HG02870 (cell line): Measurements from ENCODE around the gene LMLN.
"Not testable (repeated sequence)": the region's sequence is repeated elsewhere in the genome, so short reads cannot be mapped to it uniquely, and the experiment has no call there.

Experiments used
- ATAC-seq: cut with Tn5 transposase; IDR thresholded peaks from one replicate; pipeline ENCODE4 v1.9.1; 2021; ENCODE audit warnings: mild to moderate bottlenecking, moderate library complexity; ENCODE audit not compliant: unreplicated experiment

LMLN gene

DNA sequence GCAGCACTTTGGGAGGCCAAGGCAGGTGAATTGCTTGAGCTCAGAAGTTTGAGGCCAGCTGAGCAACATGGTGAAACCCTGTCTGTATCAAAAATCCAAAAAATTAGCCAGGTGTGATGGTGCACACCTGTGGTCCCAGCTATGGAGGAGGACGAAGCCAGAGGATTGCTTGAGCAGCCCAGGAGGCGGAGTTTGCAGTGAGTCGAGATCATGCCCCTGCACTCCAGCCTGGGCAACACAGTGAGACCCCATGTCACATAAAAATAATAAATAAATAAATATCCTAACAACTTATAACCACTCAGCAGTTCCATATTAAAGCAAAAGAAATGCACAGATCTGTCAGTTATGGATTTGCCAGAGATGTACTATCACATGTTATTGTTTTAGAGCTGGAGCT lies 62.6 kb downstream of the LMLN start:
- ATAC-seq: no peak

DNA sequence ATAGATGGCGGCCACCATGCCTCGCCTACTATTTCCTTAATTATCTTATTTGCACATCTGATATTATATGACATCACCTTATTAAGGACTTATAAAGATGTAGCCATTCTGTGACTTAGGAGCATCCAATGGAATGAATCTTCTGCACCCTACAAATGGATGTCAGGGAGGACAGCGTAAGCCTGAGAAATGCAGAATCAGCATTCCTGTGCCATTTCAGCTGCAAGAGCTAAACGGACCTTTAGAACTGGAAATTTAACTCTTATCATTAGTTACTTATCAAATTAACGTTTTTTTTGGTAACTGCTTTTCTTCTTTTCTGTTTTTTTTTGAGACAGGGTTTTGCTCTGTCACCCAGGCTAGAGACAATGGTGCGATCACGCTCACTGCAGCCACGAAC lies 65.6 kb downstream of the LMLN start:
- no peak for ATAC-seq

DNA sequence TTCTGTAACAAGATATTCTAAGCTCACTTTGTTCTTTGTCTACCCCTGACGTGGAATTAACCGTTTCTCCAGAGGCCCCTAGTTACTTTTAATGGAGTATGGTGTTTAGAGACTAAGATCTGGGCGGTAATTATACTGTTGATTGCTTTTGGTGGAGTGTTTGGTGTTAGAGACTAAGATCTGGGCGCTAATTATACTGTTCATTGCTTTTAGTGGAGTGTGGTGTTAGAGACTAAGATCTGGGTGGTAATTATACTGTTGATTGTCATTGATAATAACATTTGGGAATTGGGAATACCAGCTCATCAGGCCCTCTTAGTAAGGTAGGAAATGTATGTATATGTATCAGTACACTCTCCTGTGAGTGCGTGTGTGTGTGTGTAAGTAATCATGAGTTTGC lies 66.6 kb downstream of the LMLN start:
- no peak for ATAC-seq

DNA sequence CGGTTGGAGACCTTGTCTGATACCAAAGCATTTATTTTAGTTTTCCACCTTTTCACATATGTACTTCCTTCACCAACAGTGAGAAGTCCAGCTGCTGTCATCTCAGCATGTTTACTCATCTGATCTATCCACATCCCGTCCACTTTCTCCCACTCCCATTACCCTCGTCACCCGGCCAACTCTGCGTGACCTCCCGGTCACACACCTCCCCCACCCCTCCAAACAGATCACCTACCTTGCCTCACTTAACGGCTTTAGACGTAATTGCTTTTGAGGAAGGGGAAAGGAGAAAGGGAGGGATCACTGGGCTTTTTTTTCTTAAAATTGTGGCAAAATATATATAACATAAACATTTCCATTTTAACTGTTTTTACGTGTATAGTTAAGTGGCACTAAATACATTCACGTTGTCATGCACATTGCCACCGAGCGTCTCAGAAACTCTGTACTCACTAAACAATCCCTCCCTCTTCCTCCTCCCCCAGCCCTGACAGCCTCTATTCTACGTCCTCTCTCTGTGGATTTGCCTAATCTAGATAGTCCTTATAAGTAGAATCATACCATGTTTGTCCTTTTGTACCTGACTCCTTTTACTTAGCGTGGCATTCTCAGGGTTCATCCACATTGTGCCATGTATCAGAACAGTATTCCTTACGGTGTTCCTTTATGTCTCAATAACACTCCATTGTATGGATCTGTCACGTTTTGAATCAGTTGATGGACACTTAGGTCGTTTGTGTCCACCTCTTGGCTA lies 67.2 kb downstream of the LMLN start:
- no peak for ATAC-seq

DNA sequence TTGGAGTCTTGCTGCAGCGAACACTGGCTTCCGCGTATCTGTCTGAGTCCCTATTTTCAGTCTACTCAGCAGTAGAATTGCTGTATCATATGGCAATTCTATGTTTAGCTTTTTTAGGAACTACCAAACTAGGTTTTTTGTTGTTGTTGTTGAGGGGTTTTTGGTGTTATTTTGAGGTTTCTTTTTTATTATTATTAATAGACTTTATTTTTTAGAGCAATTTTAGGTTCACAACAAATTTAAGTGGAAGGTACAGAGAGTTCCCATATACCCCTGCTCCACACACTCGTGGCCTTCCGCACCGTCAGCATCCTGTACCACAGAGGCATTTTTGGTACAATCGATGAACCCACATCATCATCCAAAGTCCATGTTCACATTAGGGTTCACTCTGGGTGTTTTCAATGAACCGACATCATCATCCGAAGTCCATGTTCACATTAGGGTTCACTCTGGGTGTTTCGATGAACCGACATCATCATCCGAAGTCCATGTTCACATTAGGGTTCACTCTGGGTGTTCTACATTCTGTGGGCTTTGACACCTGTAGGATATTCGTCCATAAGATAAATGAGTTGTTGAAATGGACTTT lies 67.9 kb downstream of the LMLN start:
- no peak for ATAC-seq

DNA sequence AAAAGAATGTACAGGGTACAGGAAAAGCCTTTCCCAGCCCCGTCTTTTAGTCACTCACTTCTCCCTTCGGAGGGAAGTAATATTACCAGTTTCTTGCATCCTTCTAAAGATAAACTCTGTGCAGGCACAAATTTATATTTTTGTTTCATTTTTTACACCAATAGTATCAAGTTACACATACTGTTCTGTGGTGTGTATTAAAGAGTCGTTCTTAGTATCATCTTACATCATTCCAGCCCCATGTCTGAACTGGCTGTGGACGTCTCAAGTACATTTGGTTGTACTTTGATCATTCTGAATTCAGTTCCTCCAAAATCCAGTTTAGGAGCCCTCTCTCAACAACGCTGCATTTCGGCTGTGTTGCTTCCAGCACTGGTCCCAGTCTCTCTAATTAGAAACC lies 68.7 kb downstream of the LMLN start:
- ATAC-seq: no peak

DNA sequence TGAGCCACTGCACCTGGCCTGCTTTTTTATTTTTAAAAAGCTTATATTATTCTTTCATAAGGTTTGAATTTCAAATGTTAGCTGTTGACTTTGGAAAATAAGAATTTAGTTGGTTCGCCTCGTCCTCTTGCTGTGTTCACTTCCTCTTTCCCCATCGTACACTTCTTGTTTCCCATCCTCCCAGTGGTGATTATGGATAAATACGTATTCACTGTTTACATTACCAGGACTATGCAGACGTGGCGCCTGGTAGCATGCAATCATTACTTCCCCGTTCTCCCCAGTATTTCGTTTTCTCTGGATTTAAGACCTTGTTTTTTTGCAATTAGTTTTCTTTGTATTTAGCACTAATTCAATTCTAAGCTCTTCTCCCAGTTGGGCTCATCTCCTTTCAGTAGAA lies 70.1 kb downstream of the LMLN start:
- ATAC-seq: no peak

DNA sequence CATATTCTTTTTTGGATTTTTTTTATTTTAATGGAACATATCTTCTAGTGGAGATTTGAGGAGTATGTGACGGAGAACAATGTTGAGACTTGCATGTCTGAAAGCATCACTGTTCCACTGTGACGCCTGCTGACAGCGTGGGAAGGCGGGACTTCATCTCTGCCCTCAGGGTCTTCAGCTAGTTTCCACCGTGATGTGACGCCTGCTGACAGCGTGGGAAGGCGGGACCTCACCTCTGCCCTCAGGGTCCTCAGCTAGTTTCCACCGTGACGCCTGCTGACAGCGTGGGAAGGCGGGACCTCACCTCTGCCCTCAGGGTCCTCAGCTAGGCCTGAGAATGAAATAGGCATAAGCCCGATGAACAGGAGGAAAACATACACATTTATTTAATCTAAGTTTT lies 70.7 kb downstream of the LMLN start:
- no peak for ATAC-seq

DNA sequence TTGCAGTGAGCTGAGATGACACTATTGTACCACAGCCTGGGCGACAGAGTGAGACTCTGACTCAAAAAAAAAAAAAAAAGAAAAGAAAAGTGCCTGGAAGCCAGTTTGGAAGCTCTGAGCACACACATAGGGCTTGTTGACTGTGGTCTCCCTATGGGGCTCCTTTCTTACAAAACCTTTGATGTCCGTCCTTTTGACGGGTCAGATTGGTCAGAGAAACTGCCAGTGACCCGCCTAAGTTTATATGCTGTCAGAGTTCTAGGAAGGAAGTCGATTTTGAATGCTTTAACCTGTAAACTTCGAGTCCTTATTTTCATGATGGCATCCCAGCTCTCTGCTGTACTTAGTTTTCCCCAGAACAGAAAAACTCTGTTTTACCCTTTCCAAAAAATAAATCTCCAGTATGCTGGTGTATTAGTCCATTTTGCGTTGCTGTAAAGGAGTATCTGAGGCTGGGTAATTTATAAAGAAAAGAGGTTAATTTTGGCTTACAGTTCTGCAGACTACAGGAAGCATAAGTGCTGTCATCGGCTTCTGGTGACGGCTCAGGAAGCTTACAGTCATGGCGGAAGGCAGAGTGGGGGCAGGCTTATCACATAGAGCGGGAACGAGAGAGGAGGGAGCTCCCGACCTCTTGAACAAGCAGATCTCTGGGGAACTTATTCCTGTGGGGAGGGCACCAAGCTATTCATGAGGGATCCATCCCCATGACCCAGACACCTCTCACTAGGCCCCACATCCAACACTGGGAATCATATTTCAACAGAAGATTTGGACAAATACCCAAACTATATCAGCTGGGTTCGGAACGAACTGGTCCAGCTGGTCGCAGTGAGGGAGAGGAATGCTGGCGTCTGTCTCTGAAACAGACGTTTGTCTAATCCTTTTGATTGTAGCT lies 72.3 kb downstream of the LMLN start:
- ATAC-seq: no peak

DNA sequence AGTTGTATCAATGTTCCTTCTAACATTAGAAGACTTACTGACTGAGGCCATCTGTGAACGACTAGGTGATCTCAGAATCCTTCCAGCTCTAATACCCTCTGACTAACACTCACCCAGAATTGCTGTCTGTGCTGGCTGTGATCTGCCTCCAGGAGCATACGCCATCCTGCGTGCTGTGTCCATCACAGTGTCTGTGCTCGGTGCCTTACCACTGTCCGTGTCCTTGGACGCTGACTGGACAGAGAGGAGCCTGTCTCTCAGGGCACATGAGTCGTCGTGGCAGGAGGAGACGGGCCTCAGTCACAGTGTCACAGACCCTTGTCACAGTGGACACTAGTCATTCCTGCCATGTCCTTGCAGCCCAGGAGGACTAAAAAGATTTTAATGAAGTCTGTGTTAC lies 83.1 kb downstream of the LMLN start:
- no peak for ATAC-seq

DNA sequence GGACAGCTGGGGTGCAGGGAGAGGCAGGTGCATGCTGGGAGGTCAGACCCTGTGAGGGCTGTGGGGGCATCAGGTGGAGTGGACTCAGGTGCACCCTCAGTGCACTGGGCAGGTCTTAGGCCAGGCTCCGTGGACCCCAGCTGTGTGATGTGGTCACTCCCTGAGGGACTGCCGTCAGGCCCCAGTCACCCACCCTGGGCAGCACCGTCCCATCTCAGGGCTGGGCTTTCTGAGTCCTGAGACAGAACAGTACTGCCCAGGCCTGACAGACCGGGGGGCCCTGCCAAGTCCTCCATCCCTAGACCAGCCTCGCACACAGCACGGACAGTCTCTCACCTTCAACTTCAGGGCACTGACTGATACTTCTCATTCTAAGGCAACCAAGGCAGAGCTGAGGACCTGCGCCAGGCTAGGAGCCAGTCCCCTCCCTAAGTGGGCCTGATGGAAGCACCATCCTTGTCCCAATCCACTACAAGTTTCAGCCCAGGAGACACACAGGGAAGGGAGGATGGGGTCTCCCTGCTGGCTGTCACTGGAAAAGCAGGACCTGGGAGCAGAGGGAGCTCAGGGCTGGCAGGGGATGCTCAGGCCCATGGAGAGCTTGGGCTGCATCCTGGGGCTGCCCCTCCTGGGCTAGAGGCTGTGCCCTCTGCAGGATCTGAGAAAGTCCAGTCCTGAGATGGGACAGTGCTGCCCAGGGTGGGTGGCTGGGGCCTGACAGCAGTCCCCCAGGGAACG lies 86.3 kb downstream of the LMLN start:
- ATAC-seq: no peak

DNA sequence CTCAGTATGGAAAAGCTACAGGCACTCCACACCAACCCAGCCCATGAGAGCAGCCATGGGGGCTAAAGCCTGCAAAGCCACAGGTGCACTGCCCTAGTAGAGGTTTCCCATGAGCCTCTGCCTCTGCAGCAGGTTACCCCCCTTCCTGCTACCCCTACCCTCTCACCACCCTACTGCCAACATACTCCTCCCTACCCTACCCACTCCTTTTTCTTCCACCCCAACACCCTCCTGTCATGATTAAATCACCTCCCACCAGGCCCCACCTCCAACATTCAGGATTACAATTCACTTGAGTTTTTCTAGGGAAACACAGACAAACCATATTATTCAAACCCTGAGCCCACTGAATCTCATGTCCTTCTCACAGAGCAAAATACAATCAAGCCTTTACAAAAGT lies 88.4 kb downstream of the LMLN start:
- ATAC-seq: no peak

DNA sequence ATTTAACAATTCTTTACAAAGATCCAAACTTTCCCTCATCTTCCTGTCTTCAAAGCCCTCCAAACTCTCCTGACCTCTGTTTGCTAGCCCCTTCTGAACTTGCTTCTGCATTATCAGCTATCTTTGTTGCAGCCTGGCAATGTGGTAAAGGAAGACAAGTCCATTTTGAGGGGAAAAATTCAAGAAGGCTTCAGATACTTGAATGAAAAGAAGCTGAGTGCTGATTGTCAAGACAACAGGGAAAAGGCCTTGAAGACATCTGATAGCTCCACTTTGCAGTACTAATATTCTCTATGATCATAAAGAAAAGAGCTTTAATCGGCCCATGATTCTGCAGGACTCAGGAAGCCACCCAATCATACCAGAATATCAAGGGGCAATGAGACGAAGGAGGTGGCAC lies 91.8 kb downstream of the LMLN start:
- no peak for ATAC-seq

DNA sequence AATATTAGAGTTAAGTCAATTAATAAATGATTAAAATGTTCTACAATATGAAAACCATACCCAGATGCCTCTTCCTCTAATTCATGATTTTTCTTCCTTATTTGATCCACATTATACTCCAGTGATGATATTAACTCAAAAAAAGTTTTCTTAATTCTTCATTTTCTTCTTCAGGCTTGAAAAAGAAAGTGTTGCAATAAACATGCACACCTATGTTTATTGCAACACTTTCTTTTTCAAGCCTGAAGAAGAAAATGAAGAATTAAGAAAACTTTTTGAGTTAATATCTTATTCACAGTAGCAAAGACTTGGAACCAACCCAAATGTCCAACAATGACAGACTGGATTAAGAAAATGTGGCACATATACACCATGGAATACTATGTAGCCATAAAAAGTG lies 93.4 kb downstream of the LMLN start:
- not testable (repeated sequence) for ATAC-seq

DNA sequence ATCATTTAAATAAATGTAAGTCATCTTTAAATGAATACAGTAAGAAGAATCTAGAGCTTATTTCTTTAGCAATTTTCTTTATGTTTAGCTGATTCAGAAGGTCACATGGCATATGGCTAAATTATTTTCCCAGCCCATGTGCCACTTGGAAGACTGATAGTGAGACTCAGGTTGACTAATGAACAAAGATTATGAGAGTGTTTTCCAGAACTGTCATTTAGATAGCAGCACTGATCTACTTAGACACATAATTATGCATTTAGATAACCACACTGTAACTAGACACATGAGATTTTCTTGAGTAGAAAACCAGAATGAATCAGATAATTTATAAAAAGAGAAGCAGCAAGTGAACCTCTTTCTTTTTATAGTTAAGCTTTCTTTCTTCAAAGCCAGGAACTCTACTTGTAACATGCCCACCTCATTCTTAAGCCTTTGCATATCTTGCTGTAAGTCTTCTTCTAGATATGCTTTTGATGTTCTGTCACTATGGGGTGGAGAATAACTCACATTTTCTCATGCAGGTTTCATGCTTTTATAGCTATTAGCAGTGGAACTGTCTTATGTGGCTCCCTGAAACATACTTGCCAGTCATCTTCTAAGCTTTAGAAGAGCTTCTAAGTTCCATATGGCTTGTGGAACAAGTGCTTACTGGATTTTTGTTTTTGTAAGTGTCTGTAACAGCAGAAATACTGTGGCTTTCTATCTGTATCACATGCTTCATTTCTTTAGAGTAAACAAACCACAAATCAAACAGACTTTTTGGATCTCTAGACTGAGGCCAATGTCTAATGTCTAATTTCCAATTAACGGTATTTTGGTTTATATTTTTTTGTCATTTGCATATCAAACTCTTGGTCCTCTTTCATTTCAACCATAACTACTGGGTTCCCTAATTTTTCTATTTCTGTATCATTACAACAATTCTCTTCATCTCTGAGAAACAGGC lies 101.4 kb downstream of the LMLN start:
- ATAC-seq: no peak

DNA sequence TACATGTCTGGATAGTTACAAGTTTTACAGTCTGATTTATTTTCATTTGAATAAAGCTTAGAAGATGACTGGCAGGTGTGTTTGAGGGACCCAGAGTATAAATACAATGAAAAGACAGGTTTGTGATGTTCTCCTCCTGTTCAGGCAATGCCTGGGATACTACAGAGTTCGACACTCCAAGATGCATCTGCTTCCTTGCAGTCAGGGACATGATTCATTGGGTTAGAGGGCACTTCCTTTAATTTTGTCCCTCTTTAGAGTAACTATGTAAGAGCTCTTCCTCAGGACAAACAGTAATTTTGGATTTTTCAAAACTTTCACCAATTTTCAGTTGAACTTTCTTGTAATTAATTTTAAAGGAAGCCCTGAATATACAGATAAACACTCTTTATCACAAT lies 102.0 kb downstream of the LMLN start:
- no peak for ATAC-seq

DNA sequence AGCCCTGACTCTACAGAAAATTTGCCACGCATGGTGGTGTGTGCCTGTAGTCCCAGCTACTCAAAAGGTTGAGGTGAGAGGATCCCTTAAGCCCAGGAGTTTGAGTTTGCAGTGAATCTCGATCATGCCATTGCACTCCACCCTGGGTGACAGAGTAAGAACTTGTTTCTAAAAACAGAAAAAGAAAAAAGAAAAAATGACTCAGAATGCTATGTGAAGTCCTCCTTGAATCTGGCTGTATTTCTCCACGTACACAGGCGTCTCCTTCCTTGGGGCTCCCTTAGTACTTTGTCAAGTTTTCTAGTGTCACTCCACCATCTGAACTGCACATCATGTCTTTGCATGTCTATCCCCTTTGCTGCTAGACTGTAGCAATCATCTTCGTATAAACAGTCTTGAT lies 104.4 kb downstream of the LMLN start:
- no peak for ATAC-seq

DNA sequence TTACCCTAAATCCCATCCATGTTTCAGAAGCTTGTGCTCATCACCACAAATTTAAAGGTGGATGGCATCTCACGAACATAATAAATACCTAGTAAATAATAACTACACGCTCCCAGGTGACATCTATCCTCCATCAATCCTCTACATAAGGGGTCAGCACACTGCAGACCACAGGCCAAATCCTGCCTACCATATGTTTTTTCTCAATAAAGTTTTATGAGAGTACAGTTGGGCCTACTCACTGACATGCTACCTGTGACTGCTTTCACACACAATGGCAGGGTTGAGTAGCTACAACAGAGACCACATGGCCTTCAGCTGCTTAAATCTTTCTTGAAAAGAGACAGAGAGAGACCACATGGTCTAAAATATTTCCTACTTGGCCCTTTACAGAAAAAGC lies 105.9 kb downstream of the LMLN start:
- no peak for ATAC-seq

DNA sequence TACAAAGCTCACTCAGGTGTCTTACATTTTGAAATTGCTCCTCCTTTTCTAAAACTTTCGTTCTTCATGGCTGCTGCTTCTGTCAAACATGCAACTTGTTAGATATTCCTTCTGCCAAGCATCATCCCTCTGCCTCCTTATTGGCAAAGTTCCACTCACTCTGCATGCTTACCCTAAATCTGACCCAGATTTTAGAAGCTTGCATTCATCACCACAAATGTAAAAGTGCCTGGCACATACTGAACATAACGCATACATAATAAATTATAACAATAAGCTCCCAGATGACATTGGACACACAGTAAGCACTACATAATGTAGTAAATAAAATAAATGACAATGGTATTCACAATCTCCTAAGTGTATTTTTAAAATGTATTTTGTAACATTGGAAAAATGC lies 107.4 kb downstream of the LMLN start:
- no peak for ATAC-seq

DNA sequence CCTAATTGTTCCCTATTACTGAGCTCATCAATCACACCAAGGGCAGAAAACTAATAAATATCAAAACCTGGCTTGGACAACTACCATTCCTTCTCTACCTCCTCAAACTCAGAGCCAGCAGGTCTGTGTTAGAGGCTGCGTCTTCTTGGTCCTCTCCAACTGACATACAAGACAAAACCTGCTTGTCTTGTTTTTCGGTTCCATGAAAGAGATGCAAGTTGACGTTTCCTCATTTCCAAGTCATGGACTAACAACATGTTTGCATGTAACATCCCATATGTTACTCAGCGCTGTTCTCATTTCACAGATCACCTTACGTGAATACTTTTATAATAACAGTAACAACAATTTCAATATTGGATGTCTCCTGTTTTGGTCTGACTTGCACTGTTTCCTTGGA lies 110.9 kb downstream of the LMLN start:
- ATAC-seq: no peak
